ENCODE data around the gene FOXC1. TPM values are rescaled to one million over a fixed set of nuclear protein-coding genes. Genes with fewer than 3 reads are reported as not detected.

Gene FOXC1
- total RNA-seq, 1 donor from 2014 or later = 9.8 TPM

DNA sequence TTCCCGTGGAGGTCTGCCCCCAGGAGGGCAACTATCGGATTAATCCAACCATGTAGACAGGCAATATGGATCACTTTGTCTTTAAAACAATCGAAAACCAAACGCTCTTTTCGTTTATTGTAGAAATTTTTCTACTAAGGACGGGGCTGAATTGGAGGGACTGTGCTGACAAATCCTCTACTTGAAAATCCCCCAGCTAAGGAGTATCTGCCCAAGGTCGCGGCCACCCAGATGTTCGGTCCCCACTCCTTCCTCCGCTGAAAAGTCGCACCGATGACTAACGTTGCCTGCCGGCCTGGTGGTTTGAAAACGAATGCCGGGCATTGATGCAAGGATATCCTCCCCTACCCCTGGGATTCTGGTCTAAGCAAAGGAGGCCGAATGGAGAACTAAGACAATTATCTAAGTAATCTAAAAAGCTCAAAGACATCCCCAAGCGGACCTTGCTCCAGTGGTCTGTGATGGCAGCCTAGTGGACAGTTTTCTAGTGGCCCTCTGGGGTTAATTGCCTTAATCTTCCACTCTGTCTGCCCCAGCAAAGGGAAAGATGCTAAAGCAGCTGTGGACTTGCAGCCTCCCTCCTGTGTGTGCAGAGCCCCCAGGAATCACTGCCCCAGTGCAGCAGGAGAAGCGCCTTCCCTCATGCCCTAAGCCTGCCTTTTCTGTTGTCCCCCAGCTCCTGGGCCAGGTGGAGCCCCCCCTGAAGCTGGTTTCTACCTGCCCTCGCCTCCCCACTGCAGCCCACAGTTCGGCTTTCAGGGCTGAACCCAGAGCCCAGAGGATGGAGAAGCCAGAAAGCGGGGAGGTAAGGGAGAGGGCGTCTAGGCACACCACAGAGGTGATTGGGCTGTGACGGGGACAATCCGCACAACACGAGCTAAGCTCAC, 3.6 kb upstream of the FOXC1 start:
- H3K36me3 ChIP-seq = no peaks in the 10 kb centered on the region
- peaks cover 13% of the 10 kb centered on the region for H3K27me3 ChIP-seq
- no peak overlapping the region for H3K4me3 ChIP-seq
- H3K9me3 ChIP-seq = no peaks in the 10 kb centered on the region
- intact Hi-C loops (cut with DNase I) = loop anchor here (5.0 to 10.0 kb wide), 5 partner anchors 81 to 1161 kb away; partner anchors contain the start of gene WRNIP1
- H3K27ac ChIP-seq = no peak overlapping the region
- TF ChIP-seq, protein P1, sequence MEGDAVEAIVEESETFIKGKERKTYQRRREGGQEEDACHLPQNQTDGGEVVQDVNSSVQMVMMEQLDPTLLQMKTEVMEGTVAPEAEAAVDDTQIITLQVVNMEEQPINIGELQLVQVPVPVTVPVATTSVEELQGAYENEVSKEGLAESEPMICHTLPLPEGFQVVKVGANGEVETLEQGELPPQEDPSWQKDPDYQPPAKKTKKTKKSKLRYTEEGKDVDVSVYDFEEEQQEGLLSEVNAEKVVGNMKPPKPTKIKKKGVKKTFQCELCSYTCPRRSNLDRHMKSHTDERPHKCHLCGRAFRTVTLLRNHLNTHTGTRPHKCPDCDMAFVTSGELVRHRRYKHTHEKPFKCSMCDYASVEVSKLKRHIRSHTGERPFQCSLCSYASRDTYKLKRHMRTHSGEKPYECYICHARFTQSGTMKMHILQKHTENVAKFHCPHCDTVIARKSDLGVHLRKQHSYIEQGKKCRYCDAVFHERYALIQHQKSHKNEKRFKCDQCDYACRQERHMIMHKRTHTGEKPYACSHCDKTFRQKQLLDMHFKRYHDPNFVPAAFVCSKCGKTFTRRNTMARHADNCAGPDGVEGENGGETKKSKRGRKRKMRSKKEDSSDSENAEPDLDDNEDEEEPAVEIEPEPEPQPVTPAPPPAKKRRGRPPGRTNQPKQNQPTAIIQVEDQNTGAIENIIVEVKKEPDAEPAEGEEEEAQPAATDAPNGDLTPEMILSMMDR (IDR thresholded peaks at IDR 0.05) = no peak
- TF ChIP-seq POLR2A (IDR thresholded peaks at IDR 0.05) = no peak
- no peak for TF ChIP-seq POLR2AphosphoS5 (IDR thresholded peaks at IDR 0.05; ENCODE audit: insufficient read depth in 1 of 2, low read depth in 1 of 2)
- no peak for DNase-seq (ENCODE audit: extremely low spot score in 2 of 2)
- peaks cover 49% of the 10 kb centered on the region for H3K4me1 ChIP-seq

DNA sequence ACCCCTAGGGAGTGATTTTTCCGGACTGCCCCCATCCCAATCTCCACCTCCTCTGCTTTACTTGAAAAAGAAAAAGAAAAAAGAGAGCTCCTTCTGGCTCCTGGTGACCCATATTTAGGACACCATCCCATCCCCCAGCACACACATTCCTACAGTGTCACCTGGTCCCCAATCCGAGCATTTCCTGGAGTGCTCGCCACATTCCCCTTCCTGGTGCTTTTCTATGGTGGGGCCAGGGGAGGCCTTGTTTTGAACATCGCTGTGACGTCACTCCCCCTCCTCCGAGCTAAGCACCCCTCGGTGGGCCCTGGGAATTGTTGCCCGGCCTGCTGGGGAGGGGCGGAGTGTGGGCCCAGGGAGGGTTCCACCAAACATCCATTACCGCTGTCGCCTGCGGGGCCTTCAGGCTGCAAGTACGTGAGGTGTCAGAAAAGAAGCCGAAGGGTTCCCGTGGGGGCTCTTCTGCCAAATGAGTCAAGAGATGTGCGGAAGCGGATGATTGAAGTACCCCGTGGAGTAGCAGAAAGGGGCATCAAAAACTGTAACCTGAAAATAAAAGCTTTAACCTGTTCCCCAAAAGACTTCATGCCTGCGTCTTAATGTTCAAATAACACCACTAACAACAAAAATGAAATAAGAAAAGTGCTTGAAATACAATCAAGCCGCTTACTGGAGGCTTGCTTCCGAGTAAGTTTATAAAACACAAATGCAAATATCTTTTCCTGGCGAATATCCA, 2.8 kb upstream of the FOXC1 start:
- peaks cover 53% of the 10 kb centered on the region for H3K4me1 ChIP-seq
- peaks cover 18% of the 10 kb centered on the region for H3K27me3 ChIP-seq
- DNase-seq (ENCODE audit: extremely low spot score in 2 of 2) = no peak
- intact Hi-C loops (cut with DNase I) = loop anchor here (5.0 to 10.0 kb wide), 5 partner anchors 80 to 1160 kb away; partner anchors contain the start of gene WRNIP1
- TF ChIP-seq, protein P1 (IDR thresholded peaks at IDR 0.05) = no peak
- TF ChIP-seq POLR2AphosphoS5 (IDR thresholded peaks at IDR 0.05; ENCODE audit: insufficient read depth in 1 of 2, low read depth in 1 of 2) = no peak
- TF ChIP-seq POLR2A (IDR thresholded peaks at IDR 0.05) = no peak
- H3K36me3 ChIP-seq = no peaks in the 10 kb centered on the region
- H3K4me3 ChIP-seq = no peak overlapping the region
- H3K27ac ChIP-seq = no peak overlapping the region
- no peaks in the 10 kb centered on the region for H3K9me3 ChIP-seq

DNA sequence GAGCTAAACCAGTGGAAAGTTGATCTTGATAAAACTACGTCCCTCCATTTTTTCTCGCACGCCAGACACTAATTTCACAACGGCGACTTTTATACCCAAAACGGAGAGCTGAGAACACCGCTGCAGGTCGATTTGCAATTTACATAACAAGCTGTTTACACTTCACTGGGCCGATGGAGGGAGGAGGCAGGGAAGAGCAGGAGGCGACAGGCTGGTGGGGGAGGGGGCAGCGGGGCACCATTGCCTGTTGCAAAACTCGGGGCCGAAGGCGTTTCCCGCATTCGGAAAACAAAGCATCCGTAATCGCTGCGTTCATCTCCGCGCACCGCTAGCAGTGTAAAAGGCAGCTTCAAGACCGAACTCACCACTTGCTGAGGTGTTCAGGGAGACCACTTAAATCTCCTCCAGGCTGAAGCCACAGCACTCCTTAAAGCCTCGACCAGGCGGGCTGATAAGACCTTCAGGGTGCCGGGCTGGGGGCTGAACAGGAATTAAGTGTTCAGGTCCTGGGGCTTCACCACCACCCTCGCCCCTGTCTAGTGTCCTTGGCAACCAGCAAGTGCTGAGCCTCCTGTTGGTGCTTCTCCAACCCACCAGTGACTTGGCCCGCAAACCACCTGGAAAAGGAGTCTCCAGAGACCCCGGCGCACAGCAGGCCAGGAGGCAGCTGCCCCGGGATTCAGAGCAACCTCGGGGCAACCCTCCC, 2.0 kb upstream of the FOXC1 start:
- Histone ChIP-seq H3K4me3 (no peak overlapping the region), H3K4me1 (peaks cover 57% of the 10 kb centered on the region), H3K27me3 (peaks cover 20% of the 10 kb centered on the region)

DNA sequence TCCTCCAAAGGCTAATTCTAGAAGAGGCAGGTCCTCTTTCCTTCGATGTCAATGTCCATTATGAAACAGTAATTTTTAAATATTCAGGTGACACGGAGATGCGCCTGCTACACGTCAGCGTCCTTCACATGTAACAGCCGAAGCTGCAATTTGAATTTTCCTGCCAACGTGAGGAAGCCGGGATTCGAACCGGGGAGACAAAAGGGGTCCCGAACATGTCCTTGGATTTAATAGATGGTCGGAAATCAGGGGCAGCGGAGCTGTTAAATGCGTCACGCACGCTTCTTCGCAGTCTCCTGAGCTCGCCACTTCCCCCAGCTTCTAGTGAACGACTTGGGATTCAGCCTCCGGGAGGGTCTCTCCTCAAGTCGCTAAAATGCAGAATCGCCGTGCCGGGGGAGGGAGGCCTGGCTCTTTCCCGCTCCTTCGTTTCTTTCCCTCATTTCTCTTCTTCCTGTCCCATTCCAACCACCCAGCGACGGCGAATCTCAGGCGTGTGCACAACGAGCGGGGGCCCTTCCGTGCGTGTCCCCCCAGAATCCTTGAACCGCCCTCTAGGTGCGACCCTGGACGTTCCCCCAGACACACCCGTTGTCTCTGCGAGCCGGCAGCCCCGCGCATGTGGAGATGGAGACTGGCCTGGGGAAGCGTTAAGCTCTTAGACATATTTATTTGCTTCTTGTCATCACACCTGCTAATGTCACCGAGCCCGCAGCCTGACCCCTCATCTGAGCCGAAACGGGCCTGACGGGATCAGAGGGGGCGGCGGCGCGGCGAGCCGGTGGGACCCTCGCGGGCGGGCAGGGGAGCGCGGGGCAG, 1.3 kb upstream of the FOXC1 start:
- peaks cover 57% of the 10 kb centered on the region for H3K4me1 ChIP-seq
- no peak for TF ChIP-seq POLR2A (IDR thresholded peaks at IDR 0.05)
- TF ChIP-seq, protein P1 (IDR thresholded peaks at IDR 0.05) = no peak
- no peak for TF ChIP-seq POLR2AphosphoS5 (IDR thresholded peaks at IDR 0.05; ENCODE audit: insufficient read depth in 1 of 2, low read depth in 1 of 2)
- H3K4me3 ChIP-seq = peak overlapping the region; percentile 59 to 72

More for the DNA sequence above, 2.0 kb upstream of the FOXC1 start:
- Histone ChIP-seq H3K27ac (no peak overlapping the region), H3K36me3 (no peaks in the 10 kb centered on the region), H3K9me3 (no peaks in the 10 kb centered on the region)
- no peak for DNase-seq (ENCODE audit: extremely low spot score in 2 of 2)
- TF ChIP-seq POLR2A (IDR thresholded peaks at IDR 0.05) (no peak), POLR2AphosphoS5 (IDR thresholded peaks at IDR 0.05; ENCODE audit: insufficient read depth in 1 of 2, low read depth in 1 of 2) (no peak)
- TF ChIP-seq, protein P1 (IDR thresholded peaks at IDR 0.05) = no peak
- intact Hi-C loops (cut with DNase I) = loop anchor here (5.0 to 10.0 kb wide), 5 partner anchors 80 to 1160 kb away; partner anchors contain the start of gene WRNIP1

More for the DNA sequence above, 1.3 kb upstream of the FOXC1 start:
- Histone ChIP-seq H3K9me3 (no peaks in the 10 kb centered on the region), H3K27ac (no peak overlapping the region), H3K36me3 (no peaks in the 10 kb centered on the region), H3K27me3 (peaks cover 25% of the 10 kb centered on the region)
- intact Hi-C loops (cut with DNase I) = loop anchor here (5.0 to 10.0 kb wide), 5 partner anchors 79 to 1159 kb away; partner anchors contain the start of gene WRNIP1
- DNase-seq (ENCODE audit: extremely low spot score in 2 of 2) = no peak

All from vagina (tissue), 2 donors.